ENCODE measurements around the gene APOL3. TPM values are rescaled to one million over a fixed set of nuclear protein-coding genes. Genes with fewer than 3 reads are reported as not detected.

The APOL3 gene
- total RNA-seq, 6 experiments from 2014 or later, result 1.0 to 2.3 (median 2.2) TPM

DNA sequence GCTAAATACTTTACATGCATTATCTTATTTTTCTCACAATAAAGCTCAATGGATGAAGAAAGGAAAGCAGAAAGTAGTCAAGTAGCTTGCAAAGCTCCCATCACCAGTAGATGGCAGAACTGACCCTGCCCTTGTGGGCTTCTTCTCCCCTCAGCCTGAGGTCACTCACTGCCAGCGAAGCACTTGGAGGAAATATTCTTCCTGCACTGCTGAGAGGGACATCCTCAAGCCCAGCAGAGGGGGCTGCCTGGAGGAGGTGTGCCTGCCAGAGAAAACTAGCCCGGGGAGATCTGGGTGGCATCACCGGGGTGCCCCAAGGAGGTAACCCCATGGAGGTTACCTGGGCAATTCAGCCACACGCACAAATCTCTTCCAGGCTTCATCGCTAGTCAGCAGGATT is 34.4 kb upstream of the APOL3 start:
- H3K4me1 Mint-ChIP-seq (ENCODE audit: low read depth), result peaks cover 30% of the 10 kb centered on the region
- peaks cover 28% of the 10 kb centered on the region for H3K27me3 Mint-ChIP-seq (ENCODE audit: insufficient read depth)
- H3K36me3 Mint-ChIP-seq (ENCODE audit: low read depth), result no peaks in the 10 kb centered on the region
- DNase-seq, result peak; percentile 65
- TF ChIP-seq, protein P1, sequence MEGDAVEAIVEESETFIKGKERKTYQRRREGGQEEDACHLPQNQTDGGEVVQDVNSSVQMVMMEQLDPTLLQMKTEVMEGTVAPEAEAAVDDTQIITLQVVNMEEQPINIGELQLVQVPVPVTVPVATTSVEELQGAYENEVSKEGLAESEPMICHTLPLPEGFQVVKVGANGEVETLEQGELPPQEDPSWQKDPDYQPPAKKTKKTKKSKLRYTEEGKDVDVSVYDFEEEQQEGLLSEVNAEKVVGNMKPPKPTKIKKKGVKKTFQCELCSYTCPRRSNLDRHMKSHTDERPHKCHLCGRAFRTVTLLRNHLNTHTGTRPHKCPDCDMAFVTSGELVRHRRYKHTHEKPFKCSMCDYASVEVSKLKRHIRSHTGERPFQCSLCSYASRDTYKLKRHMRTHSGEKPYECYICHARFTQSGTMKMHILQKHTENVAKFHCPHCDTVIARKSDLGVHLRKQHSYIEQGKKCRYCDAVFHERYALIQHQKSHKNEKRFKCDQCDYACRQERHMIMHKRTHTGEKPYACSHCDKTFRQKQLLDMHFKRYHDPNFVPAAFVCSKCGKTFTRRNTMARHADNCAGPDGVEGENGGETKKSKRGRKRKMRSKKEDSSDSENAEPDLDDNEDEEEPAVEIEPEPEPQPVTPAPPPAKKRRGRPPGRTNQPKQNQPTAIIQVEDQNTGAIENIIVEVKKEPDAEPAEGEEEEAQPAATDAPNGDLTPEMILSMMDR (IDR thresholded peaks at IDR 0.05), result peak; percentile 85
- H3K9me3 Mint-ChIP-seq, result no peaks in the 10 kb centered on the region
- no peak overlapping the region for H3K27ac Mint-ChIP-seq
- no peak overlapping the region for H3K4me3 Mint-ChIP-seq

DNA sequence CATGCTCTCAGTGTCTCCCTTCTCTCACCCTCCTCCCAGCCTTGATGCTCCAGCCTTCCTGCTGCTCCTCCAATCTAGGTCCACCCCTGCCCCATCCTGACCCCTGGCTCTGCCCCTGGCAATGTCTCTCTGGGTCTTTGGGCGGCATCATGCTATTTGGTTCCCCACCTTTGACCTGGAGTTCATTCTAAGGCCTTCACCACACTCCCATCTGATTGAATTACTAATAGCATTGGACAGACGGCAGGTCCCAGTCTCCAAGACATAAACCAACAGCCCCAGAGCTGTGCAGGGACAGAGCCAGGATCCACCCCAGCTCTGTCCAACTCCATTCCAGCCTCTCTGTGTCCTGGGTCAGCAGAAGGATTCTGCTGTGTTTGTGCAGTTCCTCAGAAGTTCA is 33.8 kb upstream of the APOL3 start:
- TF ChIP-seq, protein P1 (IDR thresholded peaks at IDR 0.05), result no peak
- Mint-ChIP-seq H3K36me3 (ENCODE audit: low read depth) (no peaks in the 10 kb centered on the region), H3K4me3 (no peak overlapping the region), H3K4me1 (ENCODE audit: low read depth) (peaks cover 30% of the 10 kb centered on the region), H3K27me3 (ENCODE audit: insufficient read depth) (peaks cover 32% of the 10 kb centered on the region), H3K27ac (no peak overlapping the region), H3K9me3 (no peaks in the 10 kb centered on the region)
- no peak for DNase-seq

- no peaks in the 10 kb centered on the region for H3K9me3 Mint-ChIP-seq
- no peak overlapping the region for H3K27ac Mint-ChIP-seq
- H3K36me3 Mint-ChIP-seq (ENCODE audit: low read depth), result no peaks in the 10 kb centered on the region
- H3K4me1 Mint-ChIP-seq (ENCODE audit: low read depth), result peaks cover 30% of the 10 kb centered on the region
- H3K4me3 Mint-ChIP-seq, result no peak overlapping the region
- TF ChIP-seq, protein P1 (IDR thresholded peaks at IDR 0.05), result no peak
- DNase-seq, result no peak
- H3K27me3 Mint-ChIP-seq (ENCODE audit: insufficient read depth), result peaks cover 36% of the 10 kb centered on the region
These were observed 33.0 kb upstream of the APOL3 start for GRCh38 chr22:36193577-36193976.

GRCh38 chr22:36193171-36193570 is 32.6 kb upstream of the APOL3 start:
- no peaks in the 10 kb centered on the region for H3K9me3 Mint-ChIP-seq
- no peaks in the 10 kb centered on the region for H3K36me3 Mint-ChIP-seq (ENCODE audit: low read depth)

GRCh38 chr22:36192542-36192941 is 32.0 kb upstream of the APOL3 start:
- no peaks in the 10 kb centered on the region for H3K9me3 Mint-ChIP-seq
- no peak overlapping the region for H3K27ac Mint-ChIP-seq
- TF ChIP-seq, protein P1 (IDR thresholded peaks at IDR 0.05), result no peak
- no peak overlapping the region for H3K4me3 Mint-ChIP-seq
- peaks cover 33% of the 10 kb centered on the region for H3K27me3 Mint-ChIP-seq (ENCODE audit: insufficient read depth)
- no peaks in the 10 kb centered on the region for H3K36me3 Mint-ChIP-seq (ENCODE audit: low read depth)
- no peak for DNase-seq
- H3K4me1 Mint-ChIP-seq (ENCODE audit: low read depth), result peaks cover 23% of the 10 kb centered on the region

More at GRCh38 chr22:36193171-36193570, 32.6 kb upstream of the APOL3 start:
- Mint-ChIP-seq H3K4me1 (ENCODE audit: low read depth) (peaks cover 29% of the 10 kb centered on the region), H3K27me3 (ENCODE audit: insufficient read depth) (peaks cover 35% of the 10 kb centered on the region), H3K4me3 (no peak overlapping the region), H3K27ac (no peak overlapping the region)
- TF ChIP-seq, protein P1 (IDR thresholded peaks at IDR 0.05), result no peak
- DNase-seq, result no peak
